Measurements from ENCODE around the gene PLA2G4D.

Gene PLA2G4D

DNA sequence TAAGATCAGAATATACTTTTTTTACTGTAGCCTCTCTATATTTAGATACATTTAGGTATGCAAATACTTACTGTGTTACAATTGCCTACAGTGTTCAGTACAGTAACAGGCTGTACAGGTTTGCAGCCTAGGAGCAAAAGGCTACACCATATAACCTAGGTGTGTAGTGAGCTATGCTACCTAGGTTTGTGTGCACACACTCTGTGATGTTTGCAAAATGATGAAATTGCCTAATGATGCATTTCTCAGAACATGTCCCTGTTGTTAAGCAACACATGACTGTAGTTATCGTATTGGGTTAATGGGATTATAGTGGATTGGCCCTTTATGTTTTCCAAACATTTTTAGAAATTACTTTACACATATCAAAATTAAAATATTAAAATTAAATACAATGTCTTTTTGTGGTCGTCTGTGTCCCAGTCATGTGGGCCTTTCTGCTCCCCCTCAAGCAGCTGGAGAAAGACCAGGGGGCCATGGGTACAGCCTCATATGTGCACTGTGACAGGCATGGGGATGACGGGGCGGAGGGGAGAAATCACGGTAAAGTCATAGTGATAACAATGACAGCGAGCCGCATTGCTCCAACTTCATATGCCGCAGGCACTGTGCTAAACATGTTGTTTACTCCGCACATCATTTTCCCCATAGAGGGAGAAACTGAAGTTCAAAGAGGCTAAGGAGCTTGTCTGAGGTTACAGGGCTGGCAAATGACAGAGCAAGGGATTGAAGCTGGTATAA lies 46.1 kb downstream of the PLA2G4D start:
- WGBS, 2 experiments (ENCODE audit: insufficient coverage in 2 of 2) = 86 to 96% methylated on average over 4 to 5 of the region's 9 CpGs

DNA sequence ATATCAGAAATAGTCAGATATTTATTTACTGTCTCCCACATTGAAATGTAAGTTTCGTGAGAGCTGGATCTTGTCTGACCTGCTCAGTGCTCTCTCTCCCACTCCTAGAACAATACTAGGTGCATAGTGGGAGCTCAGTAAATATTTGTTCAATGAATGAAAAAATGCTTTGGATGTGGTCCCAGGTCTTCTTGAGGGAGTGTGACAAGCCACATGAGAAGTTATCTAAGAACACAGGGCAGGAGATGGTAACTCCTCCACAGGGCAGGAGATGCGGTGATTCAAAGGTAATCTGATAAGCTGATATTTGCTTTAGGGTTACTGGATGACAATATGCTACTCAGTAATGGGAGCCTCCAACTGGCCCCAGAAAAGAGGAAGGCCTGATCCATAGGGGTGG lies 47.8 kb downstream of the PLA2G4D start:
- Histone ChIP-seq H3K4me3 (ENCODE audit: extremely low read depth, insufficient read depth, low read length, poor library complexity, severe bottlenecking) (no peak overlapping the region), H3K27ac (ENCODE audit: low read depth, low read length, severe bottlenecking) (no peak overlapping the region), H3K36me3 (ENCODE audit: control insufficient read depth, insufficient read depth, low read length) (no peaks in the 10 kb centered on the region), H3K9me3 (ENCODE audit: control insufficient read depth, low read length) (no peaks in the 10 kb centered on the region), H3K4me1 (ENCODE audit: control insufficient read depth, insufficient read depth, low read length, poor library complexity, severe bottlenecking) (no peaks in the 10 kb centered on the region)
- WGBS, 2 experiments (ENCODE audit: insufficient coverage in 2 of 2) = 100% methylated on average over 1 to 2 of the region's 2 CpGs

More for the DNA sequence above, 46.1 kb downstream of the PLA2G4D start:
- Histone ChIP-seq H3K4me1 (ENCODE audit: control insufficient read depth, insufficient read depth, low read length, poor library complexity, severe bottlenecking) (no peaks in the 10 kb centered on the region), H3K27ac (ENCODE audit: low read depth, low read length, severe bottlenecking) (no peak overlapping the region), H3K36me3 (ENCODE audit: control insufficient read depth, insufficient read depth, low read length) (no peaks in the 10 kb centered on the region), H3K9me3 (ENCODE audit: control insufficient read depth, low read length) (no peaks in the 10 kb centered on the region), H3K4me3 (ENCODE audit: extremely low read depth, insufficient read depth, low read length, poor library complexity, severe bottlenecking) (no peak overlapping the region)

DNA sequence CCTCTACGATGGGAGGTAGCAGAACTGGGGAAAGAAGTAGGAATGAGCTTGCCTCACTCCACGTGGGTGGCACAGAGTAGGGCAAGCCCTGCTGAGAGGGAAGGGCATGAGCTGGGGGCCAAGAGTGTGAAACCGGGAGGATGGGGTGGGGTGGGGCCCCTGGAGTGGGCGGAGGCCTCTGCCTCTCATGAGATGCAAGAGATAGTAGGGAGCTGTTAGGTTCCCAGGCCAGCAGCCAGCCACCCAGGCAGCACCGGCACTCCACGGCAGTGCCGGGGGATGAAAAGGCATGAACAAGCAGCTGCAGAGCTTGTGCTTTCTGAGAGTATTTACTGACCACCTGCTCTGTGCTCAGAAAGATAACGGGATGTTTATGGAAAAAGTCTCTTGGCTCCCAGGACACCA lies 49.1 kb downstream of the PLA2G4D start:
- Histone ChIP-seq H3K27ac (ENCODE audit: low read depth, low read length, severe bottlenecking) (no peak overlapping the region), H3K4me3 (ENCODE audit: extremely low read depth, insufficient read depth, low read length, poor library complexity, severe bottlenecking) (no peak overlapping the region), H3K9me3 (ENCODE audit: control insufficient read depth, low read length) (no peaks in the 10 kb centered on the region), H3K4me1 (ENCODE audit: control insufficient read depth, insufficient read depth, low read length, poor library complexity, severe bottlenecking) (no peaks in the 10 kb centered on the region), H3K36me3 (ENCODE audit: control insufficient read depth, insufficient read depth, low read length) (no peaks in the 10 kb centered on the region)
- WGBS, 2 experiments (ENCODE audit: insufficient coverage in 2 of 2) = 87 to 91% methylated on average over 7 to 8 of the region's 8 CpGs

GRCh38 chr15:42042602-42043400 lies 51.6 kb downstream of the PLA2G4D start:
- H3K9me3 ChIP-seq (ENCODE audit: control insufficient read depth, low read length) = no peaks in the 10 kb centered on the region
- no peak overlapping the region for H3K4me3 ChIP-seq (ENCODE audit: extremely low read depth, insufficient read depth, low read length, poor library complexity, severe bottlenecking)
- H3K27ac ChIP-seq (ENCODE audit: low read depth, low read length, severe bottlenecking) = no peak overlapping the region
- H3K36me3 ChIP-seq (ENCODE audit: control insufficient read depth, insufficient read depth, low read length) = no peaks in the 10 kb centered on the region
- 79 to 88% methylated on average over 2 to 4 of the region's 5 CpGs for WGBS, 2 experiments (ENCODE audit: insufficient coverage in 2 of 2)
- H3K4me1 ChIP-seq (ENCODE audit: control insufficient read depth, insufficient read depth, low read length, poor library complexity, severe bottlenecking) = no peaks in the 10 kb centered on the region

- 91 to 93% methylated on average over 3 to 6 of the region's 6 CpGs for WGBS, 2 experiments (ENCODE audit: insufficient coverage in 2 of 2)
- no peaks in the 10 kb centered on the region for H3K9me3 ChIP-seq (ENCODE audit: control insufficient read depth, low read length)
- H3K4me1 ChIP-seq (ENCODE audit: control insufficient read depth, insufficient read depth, low read length, poor library complexity, severe bottlenecking) = no peaks in the 10 kb centered on the region
These were observed 56.0 kb downstream of the PLA2G4D start for GRCh38 chr15:42038401-42038800.

GRCh38 chr15:42037656-42038055 lies 56.7 kb downstream of the PLA2G4D start:
- no peaks in the 10 kb centered on the region for H3K36me3 ChIP-seq (ENCODE audit: control insufficient read depth, insufficient read depth, low read length)
- no peak overlapping the region for H3K27ac ChIP-seq (ENCODE audit: low read depth, low read length, severe bottlenecking)
- H3K4me3 ChIP-seq (ENCODE audit: extremely low read depth, insufficient read depth, low read length, poor library complexity, severe bottlenecking) = no peak overlapping the region
- no peaks in the 10 kb centered on the region for H3K9me3 ChIP-seq (ENCODE audit: control insufficient read depth, low read length)
- H3K4me1 ChIP-seq (ENCODE audit: control insufficient read depth, insufficient read depth, low read length, poor library complexity, severe bottlenecking) = no peaks in the 10 kb centered on the region
- WGBS, 2 experiments (ENCODE audit: insufficient coverage in 2 of 2) = 75 to 84% methylated on average over 7 to 8 of the region's 8 CpGs

More at GRCh38 chr15:42038401-42038800, 56.0 kb downstream of the PLA2G4D start:
- H3K4me3 ChIP-seq (ENCODE audit: extremely low read depth, insufficient read depth, low read length, poor library complexity, severe bottlenecking) = no peak overlapping the region
- H3K36me3 ChIP-seq (ENCODE audit: control insufficient read depth, insufficient read depth, low read length) = no peaks in the 10 kb centered on the region
- H3K27ac ChIP-seq (ENCODE audit: low read depth, low read length, severe bottlenecking) = no peak overlapping the region

- 97 to 98% methylated on average over 9 of the region's 9 CpGs for WGBS, 2 experiments (ENCODE audit: insufficient coverage in 2 of 2)
- H3K4me3 ChIP-seq (ENCODE audit: extremely low read depth, insufficient read depth, low read length, poor library complexity, severe bottlenecking) = no peak overlapping the region
- no peak overlapping the region for H3K27ac ChIP-seq (ENCODE audit: low read depth, low read length, severe bottlenecking)
These were observed 57.4 kb downstream of the PLA2G4D start for GRCh38 chr15:42036966-42037365.

GRCh38 chr15:42036112-42036905 lies 58.1 kb downstream of the PLA2G4D start:
- Histone ChIP-seq H3K36me3 (ENCODE audit: control insufficient read depth, insufficient read depth, low read length) (no peaks in the 10 kb centered on the region), H3K4me3 (ENCODE audit: extremely low read depth, insufficient read depth, low read length, poor library complexity, severe bottlenecking) (no peak overlapping the region), H3K9me3 (ENCODE audit: control insufficient read depth, low read length) (no peaks in the 10 kb centered on the region), H3K27ac (ENCODE audit: low read depth, low read length, severe bottlenecking) (no peak overlapping the region), H3K4me1 (ENCODE audit: control insufficient read depth, insufficient read depth, low read length, poor library complexity, severe bottlenecking) (no peaks in the 10 kb centered on the region)
- WGBS, 2 experiments (ENCODE audit: insufficient coverage in 2 of 2) = 94 to 96% methylated on average over 28 to 45 of the region's 45 CpGs

More at GRCh38 chr15:42036966-42037365, 57.4 kb downstream of the PLA2G4D start:
- H3K36me3 ChIP-seq (ENCODE audit: control insufficient read depth, insufficient read depth, low read length) = no peaks in the 10 kb centered on the region
- no peaks in the 10 kb centered on the region for H3K9me3 ChIP-seq (ENCODE audit: control insufficient read depth, low read length)
- no peaks in the 10 kb centered on the region for H3K4me1 ChIP-seq (ENCODE audit: control insufficient read depth, insufficient read depth, low read length, poor library complexity, severe bottlenecking)

DNA sequence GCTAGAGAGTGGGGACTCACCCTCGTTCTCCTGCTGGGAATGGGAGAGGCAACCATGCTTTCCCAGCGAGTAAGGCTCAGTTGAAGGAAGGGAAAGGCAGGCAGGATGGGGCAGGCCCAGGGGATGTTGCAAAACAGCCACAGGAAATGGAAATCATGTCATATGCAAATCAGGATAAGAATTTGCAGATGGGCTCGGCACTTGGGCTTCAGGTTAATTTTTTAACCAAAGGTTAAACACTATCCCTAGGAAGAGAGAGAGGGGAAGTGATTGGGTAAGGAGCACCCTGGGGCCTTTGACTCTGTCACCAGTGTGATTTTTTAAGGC lies 59.0 kb downstream of the PLA2G4D start:
- WGBS, 2 experiments (ENCODE audit: insufficient coverage in 2 of 2) = 44 to 61% methylated on average over 2 to 3 of the region's 3 CpGs
- Histone ChIP-seq H3K4me3 (ENCODE audit: extremely low read depth, insufficient read depth, low read length, poor library complexity, severe bottlenecking) (no peak overlapping the region), H3K9me3 (ENCODE audit: control insufficient read depth, low read length) (no peaks in the 10 kb centered on the region), H3K36me3 (ENCODE audit: control insufficient read depth, insufficient read depth, low read length) (no peaks in the 10 kb centered on the region), H3K27ac (ENCODE audit: low read depth, low read length, severe bottlenecking) (no peak overlapping the region), H3K4me1 (ENCODE audit: control insufficient read depth, insufficient read depth, low read length, poor library complexity, severe bottlenecking) (no peaks in the 10 kb centered on the region)

DNA sequence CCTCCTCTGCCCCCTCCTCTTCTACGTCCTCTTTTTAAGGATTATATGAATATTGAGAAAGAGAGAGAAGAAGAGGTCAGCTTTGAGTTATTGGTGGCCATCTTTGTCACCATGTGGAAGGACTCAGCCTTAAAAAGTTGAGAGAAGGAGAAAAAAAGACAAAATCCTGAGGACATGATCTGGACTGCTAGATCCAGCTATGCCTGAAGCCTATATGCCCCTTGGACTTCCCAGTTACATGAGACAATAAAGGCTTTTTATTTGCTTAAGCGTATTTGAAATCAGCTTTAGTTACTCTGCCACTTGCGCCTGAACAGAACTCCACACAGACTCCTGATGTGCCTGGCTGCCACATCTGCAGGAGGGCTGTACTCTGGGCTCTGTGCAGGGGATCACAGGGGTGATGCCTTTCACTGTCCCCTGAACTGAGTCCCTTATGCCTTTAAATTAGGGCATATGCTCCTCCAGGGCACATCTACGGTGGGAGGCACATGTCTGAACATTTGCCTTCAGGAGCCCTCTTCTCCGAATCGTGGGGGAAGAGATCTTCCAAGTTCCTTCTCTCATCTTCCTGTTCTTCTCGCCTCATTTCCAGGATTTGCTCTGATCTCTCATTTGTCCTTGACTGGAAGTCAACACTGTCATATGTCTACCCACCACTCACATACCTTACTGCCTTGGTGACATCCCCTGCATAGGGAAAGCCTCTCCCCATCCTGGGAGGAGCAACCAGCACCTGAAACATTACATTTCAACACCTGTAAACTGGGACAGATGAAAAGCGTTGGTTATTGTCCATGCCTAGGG lies 59.5 kb downstream of the PLA2G4D start:
- H3K27ac ChIP-seq (ENCODE audit: low read depth, low read length, severe bottlenecking) = no peak overlapping the region
- no peaks in the 10 kb centered on the region for H3K36me3 ChIP-seq (ENCODE audit: control insufficient read depth, insufficient read depth, low read length)
- no peaks in the 10 kb centered on the region for H3K4me1 ChIP-seq (ENCODE audit: control insufficient read depth, insufficient read depth, low read length, poor library complexity, severe bottlenecking)
- WGBS, 2 experiments (ENCODE audit: insufficient coverage in 2 of 2) = 81 to 82% methylated on average over 7 of the region's 8 CpGs
- no peak overlapping the region for H3K4me3 ChIP-seq (ENCODE audit: extremely low read depth, insufficient read depth, low read length, poor library complexity, severe bottlenecking)
- H3K9me3 ChIP-seq (ENCODE audit: control insufficient read depth, low read length) = no peaks in the 10 kb centered on the region

Data from mesodermal cell (in vitro differentiated cells).